GM21367 (cell line): ENCODE results near the gene DNAH1.

ENCODE experiments used
- ATAC-seq: cut with Tn5 transposase; IDR thresholded peaks from one replicate; pipeline ENCODE4 v1.9.1; 2021; ENCODE audit not compliant: unreplicated experiment

Gene DNAH1

GRCh38 chr3:52402101-52402521, 86.0 kb downstream of the DNAH1 start:
- ATAC-seq, result no peak

GRCh38 chr3:52402706-52403270, 86.7 kb downstream of the DNAH1 start:
- ATAC-seq, result no peak

- no peak for ATAC-seq
These were observed 87.2 kb downstream of the DNAH1 start for GRCh38 chr3:52403271-52403841.

- no peak for ATAC-seq
These were observed 87.8 kb downstream of the DNAH1 start for GRCh38 chr3:52403955-52404354.

GRCh38 chr3:52404391-52404790, 88.3 kb downstream of the DNAH1 start:
- ATAC-seq, result no peak

GRCh38 chr3:52405066-52405465, 88.9 kb downstream of the DNAH1 start:
- no peak for ATAC-seq

- no peak for ATAC-seq
These were observed 89.5 kb downstream of the DNAH1 start for GRCh38 chr3:52405601-52406110.

GRCh38 chr3:52406231-52406661, 90.1 kb downstream of the DNAH1 start:
- ATAC-seq, result no peak

- no peak for ATAC-seq
These were observed 90.8 kb downstream of the DNAH1 start for GRCh38 chr3:52406791-52407510.

GRCh38 chr3:52407779-52408178, 91.7 kb downstream of the DNAH1 start:
- ATAC-seq, result no peak

GRCh38 chr3:52408466-52408865, 92.3 kb downstream of the DNAH1 start:
- ATAC-seq, result no peak

- ATAC-seq, result no peak
These were observed 99.7 kb downstream of the DNAH1 start for GRCh38 chr3:52415800-52416199.

GRCh38 chr3:52420388-52420787, 104.3 kb downstream of the DNAH1 start:
- no peak for ATAC-seq

GRCh38 chr3:52422669-52423068, 106.5 kb downstream of the DNAH1 start:
- ATAC-seq, result no peak

- ATAC-seq, result no peak
These were observed 107.1 kb downstream of the DNAH1 start for GRCh38 chr3:52423173-52423572.

GRCh38 chr3:52428151-52429005, 112.3 kb downstream of the DNAH1 start:
- no peak for ATAC-seq

- ATAC-seq, result no peak
These were observed 112.9 kb downstream of the DNAH1 start for GRCh38 chr3:52429031-52429430.

- ATAC-seq, result no peak
These were observed 113.8 kb downstream of the DNAH1 start for GRCh38 chr3:52429779-52430415.

- ATAC-seq, result no peak
These were observed 114.3 kb downstream of the DNAH1 start for GRCh38 chr3:52430416-52430810.

- no peak for ATAC-seq
These were observed 115.5 kb downstream of the DNAH1 start for GRCh38 chr3:52431459-52432223.
